HG03039 (cell line): ENCODE data around the gene ZNF700.
"Not testable (repeated sequence)": the region's sequence is repeated elsewhere in the genome, so short reads cannot be mapped to it uniquely, and the experiment has no call there.

ENCODE experiments used
- ATAC-seq: cut with Tn5 transposase; IDR thresholded peaks from one replicate; pipeline ENCODE4 v1.9.1; 2021; ENCODE audit warnings: mild to moderate bottlenecking, moderate library complexity; ENCODE audit not compliant: unreplicated experiment

ZNF700 gene

GRCh38 chr19:11924886-11925650, at the start of gene ZNF700:
Gene ZNF700 (plus strand): TSS chr19:11925107. CDS start chr19:11925211, 104 bp downstream.
- peak; percentile 88 for ATAC-seq

- ATAC-seq: not testable (repeated sequence)
Measured at GRCh38 chr19:11879687-11880266, 45.1 kb upstream of the ZNF700 start.

- ATAC-seq: no peak
Measured at GRCh38 chr19:11880598-11880997, 44.3 kb upstream of the ZNF700 start.

DNA sequence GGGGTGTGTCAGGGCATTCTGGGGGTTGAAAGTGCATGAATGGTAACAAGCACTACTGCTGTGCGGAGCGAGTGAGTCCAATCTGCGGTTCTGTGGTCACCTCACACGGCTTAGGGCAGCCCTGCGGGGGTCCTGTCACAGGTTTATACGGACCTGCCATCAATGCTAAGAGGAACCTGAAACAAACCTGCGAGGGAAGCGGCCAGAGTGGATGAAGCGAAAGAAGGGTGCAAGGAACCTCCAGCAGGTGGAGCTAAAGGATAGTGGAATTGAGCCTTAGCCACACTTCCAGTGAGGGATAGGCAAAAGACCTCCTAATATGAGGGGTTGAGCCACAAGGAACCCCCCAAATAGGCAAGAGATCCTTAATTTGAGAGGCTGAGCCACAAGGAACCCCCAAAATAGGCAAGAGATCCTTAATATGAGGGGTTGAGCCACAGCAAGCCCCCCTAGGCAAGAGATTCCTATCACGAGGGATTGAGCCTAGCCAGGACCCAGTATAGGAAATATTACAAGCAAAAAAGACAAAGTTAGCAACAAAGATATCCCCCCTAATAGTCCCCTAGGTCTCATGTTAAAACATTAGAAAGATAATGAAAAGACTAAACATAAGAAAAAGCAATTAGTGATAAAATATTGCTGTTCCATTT, 43.6 kb upstream of the ZNF700 start:
- ATAC-seq: no peak

DNA sequence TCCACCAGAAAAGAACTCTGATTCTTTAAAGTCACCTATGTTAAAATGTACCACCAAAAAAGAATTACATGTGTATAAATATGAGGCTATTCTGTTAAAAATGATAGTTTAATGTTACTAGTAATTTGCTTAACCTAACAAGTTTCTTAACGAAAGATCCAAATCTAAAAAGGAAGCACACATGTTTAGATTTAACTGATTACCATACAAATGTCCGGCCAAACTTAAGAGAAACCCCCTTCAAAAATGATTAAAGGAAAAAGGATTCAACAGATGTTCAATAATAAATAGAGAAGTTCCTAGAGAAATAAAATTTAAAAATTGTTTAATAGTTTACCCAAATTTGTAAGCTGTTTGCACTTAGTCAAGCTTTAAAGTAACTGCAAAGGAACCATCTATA, 42.3 kb upstream of the ZNF700 start:
- ATAC-seq: no peak

DNA sequence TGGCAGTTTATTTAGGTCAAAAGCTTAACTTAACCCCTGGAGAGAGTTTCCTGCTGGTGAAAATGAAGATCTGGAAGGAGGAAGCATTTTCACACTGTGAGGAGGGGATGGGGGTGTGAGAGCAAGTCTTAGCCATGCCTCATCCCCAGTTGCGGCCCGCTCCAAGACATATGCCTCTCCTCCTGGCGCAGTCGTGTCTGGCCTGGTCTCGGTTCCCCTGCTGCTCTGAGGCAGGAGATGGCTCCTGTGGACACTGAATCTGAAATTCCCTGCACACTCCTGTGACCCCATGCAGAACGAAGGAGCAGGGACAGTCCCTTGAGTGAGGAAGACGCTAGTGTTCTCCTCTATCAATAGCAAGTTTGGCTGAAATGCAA, 37.7 kb upstream of the ZNF700 start:
- no peak for ATAC-seq

DNA sequence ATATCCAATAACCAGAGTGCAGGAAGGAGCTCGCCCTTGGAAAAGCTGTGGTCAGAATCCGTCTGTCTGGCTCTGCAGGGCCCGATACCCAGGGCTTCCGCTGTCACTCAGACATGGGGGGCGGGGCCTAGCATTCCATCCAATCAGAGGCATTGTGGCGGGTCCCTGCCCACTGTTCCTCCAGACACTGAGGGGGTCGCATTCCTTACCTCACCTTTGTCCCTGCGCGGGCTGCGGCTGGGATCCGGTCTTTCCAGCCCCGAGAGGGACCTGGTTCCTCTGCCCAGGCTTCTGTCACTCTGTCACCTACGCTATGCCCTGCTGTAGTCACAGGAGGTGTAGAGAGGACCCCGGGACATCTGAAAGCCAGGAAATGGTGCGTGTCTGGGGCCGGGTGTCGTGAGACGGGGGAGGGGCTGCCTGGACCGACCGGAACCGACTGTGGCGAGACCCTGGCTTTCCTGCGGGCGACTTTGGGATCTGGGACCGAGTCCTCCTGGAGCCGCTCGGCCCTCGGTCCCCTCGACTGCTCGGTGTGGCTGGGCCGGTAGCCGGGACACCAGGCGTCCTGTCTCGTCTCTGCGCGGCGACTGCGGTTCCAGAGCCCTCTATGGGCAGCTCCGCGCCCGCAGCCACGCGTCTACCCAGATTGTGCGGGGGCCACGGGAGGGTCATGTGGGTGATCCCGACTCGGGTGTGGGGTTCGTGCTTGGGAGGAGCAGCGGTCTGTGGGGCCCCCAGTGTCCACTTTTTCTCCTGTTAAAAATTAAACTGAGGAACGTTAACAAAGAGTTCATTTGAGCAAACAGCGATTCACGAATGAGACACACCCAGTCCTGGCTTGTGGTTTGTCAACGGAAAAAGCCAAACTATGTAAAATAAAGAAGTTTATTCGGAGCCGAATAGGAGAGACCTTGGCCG, 37.0 kb upstream of the ZNF700 start, which contains the start of gene ZNF69:
Gene ZNF69, plus strand, starts transcription at position 172 of the 921 bp plus-strand sequence. Its CDS starts 142 bp downstream, at position 314.
- no peak for ATAC-seq

GRCh38 chr19:11889901-11890300, 35.0 kb upstream of the ZNF700 start:
- not testable (repeated sequence) for ATAC-seq

- no peak for ATAC-seq
Measured at GRCh38 chr19:11890634-11891033, 34.3 kb upstream of the ZNF700 start.

- no peak for ATAC-seq
Measured at GRCh38 chr19:11894851-11895250, 30.1 kb upstream of the ZNF700 start.

DNA sequence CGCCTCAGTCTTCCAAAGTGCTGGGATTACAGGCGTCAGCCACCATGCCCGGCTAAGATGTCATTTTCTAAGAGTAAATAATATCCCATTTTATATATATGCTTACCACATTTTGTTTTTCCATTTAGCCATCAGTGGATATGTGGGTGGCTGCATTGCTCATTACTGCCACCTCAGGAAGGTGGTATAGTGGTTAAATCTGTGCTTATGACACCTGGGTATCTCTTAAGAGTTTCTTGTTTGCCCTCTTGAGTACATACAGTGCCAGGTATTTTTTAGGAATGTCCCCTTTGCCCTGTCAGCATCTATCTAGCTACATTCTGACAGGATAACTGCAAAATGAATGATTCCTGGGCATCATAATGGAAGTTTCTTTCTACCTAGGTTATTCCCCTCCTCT, 22.7 kb upstream of the ZNF700 start:
- no peak for ATAC-seq

- no peak for ATAC-seq
Measured at GRCh38 chr19:11905928-11906327, 19.0 kb upstream of the ZNF700 start.

DNA sequence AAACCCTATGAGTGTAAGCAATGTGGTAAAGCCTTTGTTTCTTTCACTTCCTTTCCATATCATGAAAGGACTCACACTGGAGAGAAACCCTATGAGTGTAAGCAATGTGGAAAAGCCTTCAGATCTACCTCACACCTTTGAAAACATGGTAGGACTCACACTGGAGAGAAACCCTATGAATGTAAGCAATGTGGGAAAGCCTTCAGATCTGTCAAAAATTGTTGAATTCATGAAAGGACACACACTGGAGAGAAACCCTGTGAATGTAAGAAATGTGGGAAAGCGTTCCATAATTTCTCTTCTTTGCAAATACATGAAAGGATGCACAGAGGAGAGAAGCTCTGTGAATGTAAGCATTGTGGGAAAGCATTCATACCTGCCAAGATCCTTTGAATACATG, 13.0 kb upstream of the ZNF700 start:
- ATAC-seq: not testable (repeated sequence)

GRCh38 chr19:11914417-11915051, 10.4 kb upstream of the ZNF700 start:
- not testable (repeated sequence) for ATAC-seq

DNA sequence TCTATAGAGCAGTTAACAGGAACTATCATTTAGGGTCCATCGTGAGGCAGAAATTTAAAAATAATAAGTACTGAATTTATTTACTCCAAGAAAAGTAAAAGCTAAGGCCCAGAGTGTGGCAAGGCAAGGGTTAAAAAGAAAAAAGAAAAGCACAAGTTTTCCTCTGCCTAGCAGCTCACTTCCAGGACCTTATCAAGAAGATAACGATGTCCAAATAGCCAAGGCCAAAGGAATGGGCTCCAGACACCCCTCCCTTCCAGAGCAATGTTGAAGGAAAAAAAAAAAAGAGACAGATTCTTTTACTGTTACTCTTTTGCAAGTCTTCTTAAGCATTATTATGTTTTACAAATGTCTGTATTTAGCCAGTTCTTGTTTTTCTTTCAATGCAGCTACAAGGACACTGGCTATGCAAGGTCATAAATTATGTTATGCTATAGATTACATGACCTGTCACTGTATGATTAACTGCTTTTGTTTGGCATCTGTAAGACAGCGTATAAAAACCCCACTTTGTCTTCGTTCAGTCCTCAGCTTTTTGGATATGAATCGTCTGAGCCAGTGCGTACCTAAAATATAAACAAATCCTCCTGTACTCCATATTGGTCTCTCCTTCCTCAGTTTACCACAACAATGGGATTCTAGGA, 2.9 kb upstream of the ZNF700 start:
- no peak for ATAC-seq

DNA sequence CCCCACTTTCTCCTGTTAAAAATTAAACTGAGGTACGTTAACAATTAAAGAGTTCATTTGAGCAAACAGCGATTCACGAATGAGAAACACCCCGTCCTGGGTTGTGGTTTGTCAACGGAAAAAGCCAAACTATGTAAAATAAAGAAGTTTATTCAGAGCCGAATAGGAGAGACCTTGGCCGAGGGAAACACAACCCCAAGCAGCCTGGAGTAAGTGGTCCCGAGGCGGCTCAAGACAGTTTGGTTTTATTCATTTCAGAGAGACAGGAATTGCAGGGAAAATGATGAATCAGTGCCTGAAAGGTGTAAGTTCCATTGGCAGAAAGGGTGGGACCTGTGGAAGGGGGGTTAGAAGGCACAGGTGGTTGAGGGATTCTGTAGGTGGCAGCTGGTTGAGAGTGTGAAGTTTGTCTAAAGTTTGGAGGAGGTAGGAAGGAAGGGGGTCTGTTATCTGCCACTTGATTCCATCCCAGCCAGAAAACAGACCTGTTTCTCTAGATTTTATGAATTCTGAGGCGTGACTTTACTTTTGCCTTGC, 812 bp downstream of the ZNF700 start:
- not testable (repeated sequence) for ATAC-seq

DNA sequence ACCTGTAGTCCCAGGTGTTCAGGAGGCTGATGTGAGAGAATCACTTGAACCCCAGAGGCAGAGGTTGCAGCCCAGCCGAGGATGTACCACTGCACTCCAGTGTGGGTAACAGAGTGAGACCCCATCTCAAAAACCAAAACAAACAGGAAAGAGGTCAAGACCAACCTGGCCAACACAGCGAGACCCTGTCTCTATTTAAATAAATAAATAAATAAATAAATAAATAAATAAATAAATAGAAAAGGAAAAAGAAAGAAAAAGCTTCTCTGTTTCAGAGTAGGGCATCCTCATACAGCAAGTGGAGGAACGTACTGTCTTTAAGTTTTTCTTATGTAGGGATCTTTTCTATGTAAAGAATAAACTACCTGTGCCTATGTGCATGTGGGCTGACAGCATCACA, 2.3 kb downstream of the ZNF700 start:
- ATAC-seq: no peak

DNA sequence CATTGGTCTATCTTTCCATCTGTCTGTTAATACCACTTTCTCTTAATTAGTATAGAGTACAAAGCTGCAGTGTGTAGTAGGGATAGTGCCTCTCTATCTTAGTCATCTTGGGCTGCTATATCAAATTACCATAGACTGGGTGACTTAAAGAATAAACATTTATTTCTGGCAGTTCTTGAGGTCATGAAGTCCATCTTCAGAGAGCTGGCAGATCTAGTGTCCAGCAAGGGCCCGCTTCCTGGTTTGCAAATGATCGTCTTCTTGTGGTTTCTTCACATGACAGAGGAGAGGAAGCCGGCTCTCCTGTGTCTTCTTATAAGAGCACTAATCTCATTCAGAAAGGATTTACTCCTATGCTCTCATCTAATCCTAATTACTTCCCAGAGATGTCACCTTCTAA, 6.1 kb downstream of the ZNF700 start:
- no peak for ATAC-seq

DNA sequence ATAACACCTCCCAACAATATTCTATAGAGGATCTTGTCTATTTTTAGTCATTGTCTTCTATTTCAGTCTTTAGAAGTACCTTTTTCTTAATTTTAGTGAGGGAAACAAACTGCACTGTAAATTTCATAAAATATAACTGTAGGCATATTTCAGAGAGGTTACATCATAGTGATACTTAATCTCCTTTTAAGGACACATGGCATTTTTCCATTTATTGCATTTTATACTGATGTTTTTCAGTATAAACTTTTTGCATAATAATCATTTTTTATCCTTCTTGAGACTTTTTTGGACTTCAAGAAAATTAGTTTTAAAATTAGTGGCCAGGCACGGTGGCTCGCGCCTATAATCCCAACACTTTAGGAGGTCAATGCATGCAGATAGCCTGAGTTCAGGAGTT, 6.6 kb downstream of the ZNF700 start:
- ATAC-seq: no peak

- ATAC-seq: not testable (repeated sequence)
Measured at GRCh38 chr19:11935829-11936228, 10.9 kb downstream of the ZNF700 start.
